Measurements from ENCODE around the gene CFL1. TPM values are rescaled to one million over a fixed set of nuclear protein-coding genes. Genes with fewer than 3 reads are reported as not detected.

The CFL1 gene
- total RNA-seq, 1 donor from 2014 or later: 386 TPM

- DNase-seq (ENCODE audit: missing footprints): peak; percentile 20
- intact Hi-C loops (cut with DNase I): no loop called here
- ATAC-seq: no peak
Measured at GRCh38 chr11:65862191-65862735, 4.3 kb upstream of the CFL1 start.

- ATAC-seq (no peak), DNase-seq (ENCODE audit: missing footprints) (peak; percentile 21)
- intact Hi-C loops (cut with DNase I): no loop called here
Measured at GRCh38 chr11:65861533-65862183, 3.7 kb upstream of the CFL1 start.

GRCh38 chr11:65861165-65861505, 3.2 kb upstream of the CFL1 start:
- peak; percentile 54 for DNase-seq (ENCODE audit: missing footprints)
- intact Hi-C loops (cut with DNase I): no loop called here
- no peak for ATAC-seq

GRCh38 chr11:65860278-65861164, 2.5 kb upstream of the CFL1 start, which contains the start of gene MUS81:
TSS of gene MUS81 (plus strand) at chr11:65860433. CDS start at chr11:65860754, 321 bp downstream.
- ATAC-seq (peak; percentile 74), DNase-seq (ENCODE audit: missing footprints) (peak; percentile 98)
- intact Hi-C loops (cut with DNase I): loop anchor here (1.0 kb wide), 1 partner anchor 13 kb away; no protein-coding TSS in a partner anchor

- intact Hi-C loops (cut with DNase I): loop anchor here (1.0 to 10.0 kb wide), 6 partner anchors 13 to 208 kb away; partner anchors contain the start of genes C11orf68, DRAP1, KAT5 and SART1
- DNase-seq (ENCODE audit: missing footprints) (peak; percentile 73), ATAC-seq (no peak)
Measured at GRCh38 chr11:65859812-65860277, 1.9 kb upstream of the CFL1 start.

- DNase-seq (ENCODE audit: missing footprints) (peak; percentile 100), ATAC-seq (peak; percentile 85)
- intact Hi-C loops (cut with DNase I): loop anchor here (1.0 to 10.0 kb wide), 5 partner anchors 30 to 207 kb away; partner anchors contain the start of genes C11orf68, DRAP1, KAT5 and SART1
Measured at GRCh38 chr11:65859095-65859811, 1.3 kb upstream of the CFL1 start.

GRCh38 chr11:65858681-65859087, 704 bp upstream of the CFL1 start:
- intact Hi-C loops (cut with DNase I): loop anchor here (1.0 to 10.0 kb wide), 5 partner anchors 31 to 206 kb away; partner anchors contain the start of genes C11orf68, DRAP1, KAT5 and SART1

GRCh38 chr11:65857500-65857852, 504 bp downstream of the CFL1 start:
- no peak for DNase-seq (ENCODE audit: missing footprints)
- intact Hi-C loops (cut with DNase I): loop anchor here (5.0 to 10.0 kb wide), 2 partner anchors 107 to 205 kb away; partner anchors contain the start of gene SART1
- no peak for ATAC-seq

More at GRCh38 chr11:65858681-65859087, 704 bp upstream of the CFL1 start:
- no peak for ATAC-seq
- DNase-seq (ENCODE audit: missing footprints): no peak

- ATAC-seq: peak; percentile 43
- intact Hi-C loops (cut with DNase I): loop anchor here (5.0 to 10.0 kb wide), 2 partner anchors 108 to 205 kb away; partner anchors contain the start of gene SART1
- DNase-seq (ENCODE audit: missing footprints): peak; percentile 94
Measured at GRCh38 chr11:65856689-65857499, 1.1 kb downstream of the CFL1 start.

GRCh38 chr11:65855927-65856363, 2.0 kb downstream of the CFL1 start:
- intact Hi-C loops (cut with DNase I): loop anchor here (5.0 to 10.0 kb wide), 2 partner anchors 109 to 204 kb away; partner anchors contain the start of gene SART1
- ATAC-seq: no peak
- peak; percentile 43 for DNase-seq (ENCODE audit: missing footprints)

- ATAC-seq (no peak), DNase-seq (ENCODE audit: missing footprints) (peak; percentile 58)
- intact Hi-C loops (cut with DNase I): loop anchor here (5.0 to 10.0 kb wide), 2 partner anchors 110 to 203 kb away; partner anchors contain the start of gene SART1
Measured at GRCh38 chr11:65854852-65855837, 2.8 kb downstream of the CFL1 start.

- intact Hi-C loops (cut with DNase I): loop anchor here (10.0 kb wide), 1 partner anchor 111 kb away; the partner anchor contains the start of gene SART1
- no peak for ATAC-seq
- DNase-seq (ENCODE audit: missing footprints): peak; percentile 25
Measured at GRCh38 chr11:65854161-65854592, 3.8 kb downstream of the CFL1 start.

- intact Hi-C loops (cut with DNase I): loop anchor here (10.0 kb wide), 1 partner anchor 111 kb away; the partner anchor contains the start of gene SART1
- DNase-seq (ENCODE audit: missing footprints): peak; percentile 39
- no peak for ATAC-seq
Measured at GRCh38 chr11:65853246-65853979, 4.6 kb downstream of the CFL1 start.

GRCh38 chr11:65852508-65853245, 5.3 kb downstream of the CFL1 start:
- ATAC-seq: no peak
- peak; percentile 70 for DNase-seq (ENCODE audit: missing footprints)

More at GRCh38 chr11:65852508-65853245, 5.3 kb downstream of the CFL1 start:
- intact Hi-C loops (cut with DNase I): loop anchor here (10.0 kb wide), 1 partner anchor 112 kb away; the partner anchor contains the start of gene SART1

Data from Right ventricle myocardium inferior (tissue), 1 donor.